Erythroblast (primary cell): ENCODE results near the gene UBN2.

Experiments used
- GATA1 ChIP-seq: IDR thresholded peaks from 2 replicates; pipeline ENCODE4 v1.6.1; 2011; ENCODE audit warnings: low read depth, mild to moderate bottlenecking, control low read depth, low read length, moderate library complexity
- POLR2A ChIP-seq: IDR thresholded peaks from 2 replicates; pipeline ENCODE4 v1.6.1; 2011; ENCODE audit warnings: mild to moderate bottlenecking, low read length

- no peak for TF ChIP-seq POLR2A
- no peak for TF ChIP-seq GATA1
These were observed 64.0 kb downstream of the UBN2 start for GRCh38 chr7:139294951-139295575.
